Peyer's patch (tissue), 4 donors: ENCODE measurements around the gene CMTR1. TPM values are rescaled to one million over a fixed set of nuclear protein-coding genes. Genes with fewer than 3 reads are reported as not detected.

ENCODE experiments used
- DNase-seq, 3 donors: peaks; one replicate each; pipeline ENCODE4 v3.0.0-alpha.2; 2017 to 2019
- H3K27ac ChIP-seq, 4 donors: fragments of 200-600 bp; sonication (generic); one replicate each; pipeline ENCODE4 v1.5.1; 2016 to 2019
- H3K27me3 ChIP-seq, 2 donors: fragments of 200-600 bp; sonication (generic); one replicate each; pipeline ENCODE4 v1.5.1; 2019
- H3K36me3 ChIP-seq, 3 donors: fragments of 200-600 bp; sonication (generic); one replicate each; pipeline ENCODE4 v1.5.1; 2016 to 2019
- H3K4me1 ChIP-seq, 4 donors: fragments of 200-600 bp; sonication (generic); one replicate each; pipeline ENCODE4 v1.5.1; 2016 to 2019
- H3K4me3 ChIP-seq, 4 donors: fragments of 200-600 bp; sonication (generic); 1 replicate in 3 of 4; 2 replicates in 1 of 4; pipeline ENCODE4 v1.5.1; 2016 to 2019; ENCODE audit warnings: mild to moderate bottlenecking in 1 of 4
- H3K9me3 ChIP-seq, 4 donors: fragments of 200-600 bp; sonication (generic); one replicate each; pipeline ENCODE4 v1.5.1; 2016 to 2019; ENCODE audit warnings: mild to moderate bottlenecking in 1 of 4
- POLR2A ChIP-seq, 2 donors: fragments of 450-650 bp; IDR thresholded peaks; one replicate each; pipeline ENCODE4 v1.5.1; 2017; ENCODE audit warnings: antibody characterized with exemption in 2 of 2, mild to moderate bottlenecking in 2 of 2, moderate library complexity in 2 of 2
- total RNA-seq, 4 donors: library from RNA; depleted of rRNA; stranded (reverse); fragments of >200 nt; gene quantifications; one replicate each; pipeline ENCODE4 v1.1.0, GENCODE V29; 2016
- TF ChIP-seq, protein P1 (sequence below), 6 experiments: fragments of 450-650 bp in 4 of 6; fragments of 200-600 bp in 2 of 6; sonication (generic) in 1 of 6; IDR thresholded peaks; one replicate each; pipeline ENCODE4 v1.5.1; 2017 to 2019; ENCODE audit warnings: antibody characterized with exemption in 6 of 6, mild to moderate bottlenecking in 3 of 6, moderate library complexity in 1 of 6

The CMTR1 gene
- total RNA-seq, 4 donors from 2014 or later = 19.3 to 135 (median 41.7) TPM

DNA sequence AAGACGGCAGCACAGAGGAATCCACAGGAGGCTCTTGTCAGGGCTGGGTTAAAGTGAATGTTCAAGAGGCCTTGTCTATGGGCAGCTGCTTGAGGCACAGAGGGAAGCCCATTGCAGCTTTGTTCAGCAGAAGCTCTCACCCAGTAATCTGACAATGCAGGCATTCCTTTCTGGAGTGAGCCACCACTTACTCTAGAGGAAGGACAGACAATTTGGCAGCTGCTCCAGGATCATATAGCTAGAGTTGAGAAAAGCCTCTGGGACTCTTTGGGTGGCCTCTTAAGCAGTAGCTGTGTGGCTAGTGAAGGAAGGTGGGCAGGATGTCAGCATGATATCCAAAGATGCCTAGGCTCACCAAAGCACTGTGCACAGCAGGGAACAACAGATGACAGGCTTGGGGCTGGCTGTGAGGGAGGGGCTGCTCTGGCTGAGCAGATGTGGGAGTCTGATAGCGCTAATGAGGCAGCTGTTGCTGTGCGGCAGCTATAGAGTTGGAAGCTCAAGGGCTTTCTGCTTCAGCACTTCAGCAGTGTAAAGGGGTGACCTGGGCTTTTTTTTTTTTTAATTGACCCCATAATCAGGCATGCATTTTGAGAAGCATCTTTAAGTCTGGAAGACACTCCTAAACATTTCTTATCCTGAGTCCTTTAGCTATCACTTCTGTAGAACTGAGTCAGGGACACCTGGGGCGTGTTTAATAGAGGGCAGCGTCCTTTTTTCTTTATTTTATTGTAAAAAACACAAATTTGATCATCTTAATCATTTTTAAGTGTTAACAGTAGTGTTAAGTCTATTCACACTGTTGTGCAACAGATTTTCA is 27.2 kb downstream of the CMTR1 start:
- no peaks in the 10 kb centered on the region for H3K4me1 ChIP-seq
- H3K4me3 ChIP-seq = no peak overlapping the region
- no peak overlapping the region for H3K27ac ChIP-seq
- no peak for DNase-seq
- H3K27me3 ChIP-seq = no peaks in the 10 kb centered on the region
- peaks cover 0 to 72% (median 0%) of the 10 kb centered on the region in 3 donors for H3K36me3 ChIP-seq
- H3K9me3 ChIP-seq = no peaks in the 10 kb centered on the region
- TF ChIP-seq, protein P1, sequence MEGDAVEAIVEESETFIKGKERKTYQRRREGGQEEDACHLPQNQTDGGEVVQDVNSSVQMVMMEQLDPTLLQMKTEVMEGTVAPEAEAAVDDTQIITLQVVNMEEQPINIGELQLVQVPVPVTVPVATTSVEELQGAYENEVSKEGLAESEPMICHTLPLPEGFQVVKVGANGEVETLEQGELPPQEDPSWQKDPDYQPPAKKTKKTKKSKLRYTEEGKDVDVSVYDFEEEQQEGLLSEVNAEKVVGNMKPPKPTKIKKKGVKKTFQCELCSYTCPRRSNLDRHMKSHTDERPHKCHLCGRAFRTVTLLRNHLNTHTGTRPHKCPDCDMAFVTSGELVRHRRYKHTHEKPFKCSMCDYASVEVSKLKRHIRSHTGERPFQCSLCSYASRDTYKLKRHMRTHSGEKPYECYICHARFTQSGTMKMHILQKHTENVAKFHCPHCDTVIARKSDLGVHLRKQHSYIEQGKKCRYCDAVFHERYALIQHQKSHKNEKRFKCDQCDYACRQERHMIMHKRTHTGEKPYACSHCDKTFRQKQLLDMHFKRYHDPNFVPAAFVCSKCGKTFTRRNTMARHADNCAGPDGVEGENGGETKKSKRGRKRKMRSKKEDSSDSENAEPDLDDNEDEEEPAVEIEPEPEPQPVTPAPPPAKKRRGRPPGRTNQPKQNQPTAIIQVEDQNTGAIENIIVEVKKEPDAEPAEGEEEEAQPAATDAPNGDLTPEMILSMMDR (IDR thresholded peaks at IDR 0.05) = no peak
- TF ChIP-seq POLR2A (IDR thresholded peaks at IDR 0.05) = no peak

- Histone ChIP-seq H3K4me3 (no peak overlapping the region), H3K36me3 (peaks cover 0 to 68% (median 0%) of the 10 kb centered on the region in 3 donors), H3K27ac (no peak overlapping the region), H3K9me3 (no peaks in the 10 kb centered on the region), H3K4me1 (no peaks in the 10 kb centered on the region), H3K27me3 (no peaks in the 10 kb centered on the region)
- TF ChIP-seq POLR2A (IDR thresholded peaks at IDR 0.05) = no peak
- no peak for DNase-seq
Observed at GRCh38 chr6:37460805-37461204, 27.8 kb downstream of the CMTR1 start.

DNA sequence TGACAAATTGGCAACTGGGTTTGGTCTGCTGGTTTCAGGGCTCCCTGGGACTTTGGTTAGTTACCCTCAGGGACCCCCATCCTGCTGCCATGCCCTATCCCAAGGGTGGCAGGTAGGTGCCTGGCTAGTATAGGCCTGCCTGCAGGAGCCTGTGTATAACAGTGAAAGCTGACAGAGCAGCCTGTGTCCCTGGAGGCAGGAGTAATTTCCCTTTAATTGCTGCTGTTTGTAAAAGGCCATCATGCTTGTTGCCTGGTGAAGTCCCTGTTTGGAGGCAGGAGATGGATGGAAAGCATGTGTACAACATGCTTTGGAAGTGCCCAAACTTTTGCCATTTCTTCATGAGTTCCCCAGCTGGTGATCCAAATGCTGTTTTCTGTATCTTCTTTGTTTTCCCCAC is 30.1 kb downstream of the CMTR1 start:
- TF ChIP-seq, protein P1 (IDR thresholded peaks at IDR 0.05) = no peak
- no peak for TF ChIP-seq POLR2A (IDR thresholded peaks at IDR 0.05)
- no peaks in the 10 kb centered on the region for H3K9me3 ChIP-seq
- no peaks in the 10 kb centered on the region for H3K27me3 ChIP-seq
- no peak overlapping the region for H3K4me3 ChIP-seq
- H3K36me3 ChIP-seq = peaks cover 0 to 60% (median 0%) of the 10 kb centered on the region in 3 donors
- no peak overlapping the region for H3K27ac ChIP-seq
- DNase-seq = no peak
- H3K4me1 ChIP-seq = no peaks in the 10 kb centered on the region

DNA sequence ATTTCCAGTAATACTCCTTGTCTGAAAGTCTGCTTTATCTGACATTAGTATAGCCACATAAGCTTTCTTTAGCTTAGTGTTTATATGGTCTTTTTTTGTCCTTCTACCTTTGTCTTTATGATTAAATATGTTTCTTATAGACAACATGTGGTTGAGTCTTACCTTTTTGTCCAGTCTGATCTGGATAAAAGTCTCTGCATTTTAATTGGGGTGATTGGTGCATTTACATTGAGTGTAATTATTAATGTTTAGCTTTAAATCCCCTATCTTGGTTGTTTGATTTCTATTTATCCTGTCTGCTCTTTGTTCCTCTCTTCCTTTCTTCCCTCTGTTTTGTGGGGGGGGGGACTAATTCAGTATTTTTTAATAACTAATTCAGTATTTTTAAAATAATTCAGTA is 34.7 kb downstream of the CMTR1 start:
- DNase-seq = no peak
- TF ChIP-seq POLR2A (IDR thresholded peaks at IDR 0.05) = no peak
- TF ChIP-seq, protein P1 (IDR thresholded peaks at IDR 0.05) = no peak
- Histone ChIP-seq H3K9me3 (no peaks in the 10 kb centered on the region), H3K36me3 (peaks cover 0 to 44% (median 0%) of the 10 kb centered on the region in 3 donors), H3K27ac (no peak overlapping the region), H3K4me1 (no peaks in the 10 kb centered on the region), H3K4me3 (no peak overlapping the region), H3K27me3 (no peaks in the 10 kb centered on the region)

DNA sequence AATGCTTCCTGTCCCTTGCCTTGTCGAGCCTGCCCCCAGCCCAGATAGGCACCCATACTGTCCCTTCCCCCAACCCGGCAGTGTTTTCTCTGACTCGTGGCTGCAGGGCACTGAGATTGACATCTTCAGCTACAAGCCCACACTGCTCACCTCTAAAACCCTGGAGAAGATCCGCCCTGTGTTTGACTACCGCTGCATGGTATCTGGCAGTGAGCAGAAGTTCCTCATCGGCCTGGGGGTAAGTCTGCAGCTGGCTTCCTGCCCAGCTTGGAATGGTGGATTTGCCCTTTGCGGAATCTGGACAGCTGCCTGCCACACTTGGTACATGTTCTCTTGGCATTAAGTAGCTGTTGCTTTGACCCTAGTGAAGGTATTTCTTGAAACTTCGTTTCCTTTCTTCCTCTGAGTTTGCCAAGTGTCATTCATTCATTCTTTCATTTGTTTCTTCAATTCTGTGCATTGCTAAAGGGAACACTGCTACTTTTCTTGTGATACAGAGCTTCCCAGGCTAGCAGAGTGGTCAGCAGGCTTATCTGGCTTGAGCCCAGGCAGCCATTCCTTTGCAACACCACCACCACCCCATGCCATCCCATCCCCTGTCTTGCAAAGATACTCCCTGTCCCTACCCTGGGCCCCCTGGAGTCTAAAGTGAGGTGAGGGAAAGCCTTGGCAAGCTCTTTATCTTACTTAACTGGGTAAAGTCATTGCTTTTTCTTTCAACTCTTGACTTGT is 40.5 kb downstream of the CMTR1 start:
- TF ChIP-seq POLR2A (IDR thresholded peaks at IDR 0.05) = no peak
- TF ChIP-seq, protein P1 (IDR thresholded peaks at IDR 0.05) = no peak
- H3K4me3 ChIP-seq = no peak overlapping the region
- H3K27ac ChIP-seq = no peak overlapping the region
- peaks cover 0 to 76% (median 0%) of the 10 kb centered on the region in 3 donors for H3K36me3 ChIP-seq
- DNase-seq = no peak
- H3K4me1 ChIP-seq = no peaks in the 10 kb centered on the region
- no peaks in the 10 kb centered on the region for H3K9me3 ChIP-seq
- no peaks in the 10 kb centered on the region for H3K27me3 ChIP-seq

- no peak for TF ChIP-seq POLR2A (IDR thresholded peaks at IDR 0.05)
- TF ChIP-seq, protein P1 (IDR thresholded peaks at IDR 0.05) = no peak
- DNase-seq = no peak
- Histone ChIP-seq H3K36me3 (peaks cover 0 to 79% (median 0%) of the 10 kb centered on the region in 3 donors), H3K4me3 (no peak overlapping the region), H3K4me1 (no peaks in the 10 kb centered on the region), H3K27me3 (no peaks in the 10 kb centered on the region), H3K27ac (no peak overlapping the region), H3K9me3 (no peaks in the 10 kb centered on the region)
Observed at GRCh38 chr6:37474316-37474715, 41.3 kb downstream of the CMTR1 start.
